Measurements from ENCODE around the gene PLSCR3. TPM values are rescaled to one million over a fixed set of nuclear protein-coding genes. Genes with fewer than 3 reads are reported as not detected.

PLSCR3 gene
- total and polyA plus RNA-seq, 2 donors (not counting 1 experiment from before 2014, with no cell fraction given), result 25.4 to 39.1 TPM

DNA sequence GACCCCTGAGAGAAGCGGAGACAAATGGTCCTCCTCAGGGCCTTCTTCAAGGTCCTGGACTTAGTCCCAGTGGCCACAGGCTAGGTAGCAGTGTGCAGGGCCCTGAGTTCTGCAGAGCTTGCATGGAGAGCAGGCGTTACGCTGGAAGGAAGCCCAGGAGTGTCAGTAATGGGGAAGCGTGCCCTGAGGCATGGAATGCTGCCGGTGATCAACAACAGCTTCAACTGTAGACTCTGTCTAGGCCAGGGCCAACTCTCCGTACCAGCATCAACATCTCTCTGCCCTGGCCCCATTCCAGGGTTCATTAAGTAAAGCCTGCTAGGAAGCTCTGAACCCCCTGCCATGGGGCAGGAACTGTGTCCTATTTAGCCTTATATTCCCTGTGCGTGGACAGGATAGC lies 14.0 kb downstream of the PLSCR3 start:
- H4K20me1 ChIP-seq (ENCODE audit: control insufficient read depth, extremely low read depth, insufficient read depth, low read length), result no peaks in the 10 kb centered on the region
- no peaks in the 10 kb centered on the region for H3K9me3 ChIP-seq (ENCODE audit: control insufficient read depth, insufficient read depth, low read depth, low read length)
- peak overlapping the region in 1 of 4 experiments; percentile 46 for H3K4me3 ChIP-seq (replicated peaks in 1 of 4; ENCODE audit: control extremely low read depth in 1 of 4, insufficient read depth in 1 of 4, low read depth in 3 of 4, low read length in 4 of 4)
- no peaks in the 10 kb centered on the region for H3K79me2 ChIP-seq (ENCODE audit: control insufficient read depth, insufficient read depth, low read length)
- H3K4me2 ChIP-seq (ENCODE audit: extremely low read depth, insufficient read depth, low read length), result peak overlapping the region; percentile 59
- no peak for TF ChIP-seq EZH2 (IDR thresholded peaks at IDR 0.05; ENCODE audit: low read length, missing control alignments)
- TF ChIP-seq, protein P1, sequence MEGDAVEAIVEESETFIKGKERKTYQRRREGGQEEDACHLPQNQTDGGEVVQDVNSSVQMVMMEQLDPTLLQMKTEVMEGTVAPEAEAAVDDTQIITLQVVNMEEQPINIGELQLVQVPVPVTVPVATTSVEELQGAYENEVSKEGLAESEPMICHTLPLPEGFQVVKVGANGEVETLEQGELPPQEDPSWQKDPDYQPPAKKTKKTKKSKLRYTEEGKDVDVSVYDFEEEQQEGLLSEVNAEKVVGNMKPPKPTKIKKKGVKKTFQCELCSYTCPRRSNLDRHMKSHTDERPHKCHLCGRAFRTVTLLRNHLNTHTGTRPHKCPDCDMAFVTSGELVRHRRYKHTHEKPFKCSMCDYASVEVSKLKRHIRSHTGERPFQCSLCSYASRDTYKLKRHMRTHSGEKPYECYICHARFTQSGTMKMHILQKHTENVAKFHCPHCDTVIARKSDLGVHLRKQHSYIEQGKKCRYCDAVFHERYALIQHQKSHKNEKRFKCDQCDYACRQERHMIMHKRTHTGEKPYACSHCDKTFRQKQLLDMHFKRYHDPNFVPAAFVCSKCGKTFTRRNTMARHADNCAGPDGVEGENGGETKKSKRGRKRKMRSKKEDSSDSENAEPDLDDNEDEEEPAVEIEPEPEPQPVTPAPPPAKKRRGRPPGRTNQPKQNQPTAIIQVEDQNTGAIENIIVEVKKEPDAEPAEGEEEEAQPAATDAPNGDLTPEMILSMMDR (conservative IDR thresholded peaks at IDR 0.05 in 1 of 2, IDR thresholded peaks at IDR 0.05 in 1 of 2; ENCODE audit: low read depth in 1 of 2, low read length in 2 of 2), result no peak
- H3K27me3 ChIP-seq (ENCODE audit: control insufficient read depth, insufficient read depth, low read length), result peaks cover 28% of the 10 kb centered on the region
- H3K4me1 ChIP-seq (ENCODE audit: control insufficient read depth, extremely low read depth, insufficient read depth, low read length), result peaks cover 7% of the 10 kb centered on the region
- no peak overlapping the region for H3K9ac ChIP-seq (ENCODE audit: insufficient read depth, low read length)
- no peaks in the 10 kb centered on the region for H3K36me3 ChIP-seq (ENCODE audit: control insufficient read depth, insufficient read depth, low read length)
- no peak overlapping the region for H3K27ac ChIP-seq (ENCODE audit: insufficient read depth, low read length)
- peak; percentile 30 to 37 for DNase-seq (ENCODE audit: low read depth in 2 of 2)
- no peak overlapping the region for H2AFZ ChIP-seq (ENCODE audit: low read length)

DNA sequence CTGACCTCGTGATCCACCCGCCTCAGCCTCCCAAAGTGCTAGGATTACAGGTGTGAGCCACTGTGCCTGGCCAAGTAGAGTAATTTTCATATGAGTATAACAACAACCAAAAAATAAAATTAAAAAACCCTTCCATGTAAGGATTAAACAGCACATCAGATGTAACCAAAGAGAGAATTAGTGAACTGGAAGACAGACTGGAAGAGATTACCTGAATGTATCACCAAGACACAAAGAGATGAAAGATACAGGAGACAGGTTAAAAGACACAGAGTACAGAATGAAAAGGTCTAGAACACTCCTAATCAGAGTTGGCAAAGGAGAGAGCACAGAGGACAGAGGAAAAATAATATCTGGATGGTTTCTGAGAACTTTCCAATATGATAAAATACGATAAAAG lies 15.2 kb downstream of the PLSCR3 start:
- no peak overlapping the region for H2AFZ ChIP-seq (ENCODE audit: low read length)
- H3K27ac ChIP-seq (ENCODE audit: insufficient read depth, low read length), result no peak overlapping the region
- H3K9me3 ChIP-seq (ENCODE audit: control insufficient read depth, insufficient read depth, low read depth, low read length), result no peaks in the 10 kb centered on the region
- no peak overlapping the region for H3K4me2 ChIP-seq (ENCODE audit: extremely low read depth, insufficient read depth, low read length)
- no peaks in the 10 kb centered on the region for H3K79me2 ChIP-seq (ENCODE audit: control insufficient read depth, insufficient read depth, low read length)
- no peak overlapping the region for H3K4me3 ChIP-seq (replicated peaks in 1 of 4; ENCODE audit: control extremely low read depth in 1 of 4, insufficient read depth in 1 of 4, low read depth in 3 of 4, low read length in 4 of 4)
- H4K20me1 ChIP-seq (ENCODE audit: control insufficient read depth, extremely low read depth, insufficient read depth, low read length), result no peaks in the 10 kb centered on the region
- DNase-seq (ENCODE audit: low read depth in 2 of 2), result no peak
- no peak for TF ChIP-seq EZH2 (IDR thresholded peaks at IDR 0.05; ENCODE audit: low read length, missing control alignments)
- TF ChIP-seq, protein P1 (conservative IDR thresholded peaks at IDR 0.05 in 1 of 2, IDR thresholded peaks at IDR 0.05 in 1 of 2; ENCODE audit: low read depth in 1 of 2, low read length in 2 of 2), result no peak
- H3K27me3 ChIP-seq (ENCODE audit: control insufficient read depth, insufficient read depth, low read length), result peaks cover 28% of the 10 kb centered on the region
- H3K9ac ChIP-seq (ENCODE audit: insufficient read depth, low read length), result no peak overlapping the region
- peaks cover 7% of the 10 kb centered on the region for H3K4me1 ChIP-seq (ENCODE audit: control insufficient read depth, extremely low read depth, insufficient read depth, low read length)
- no peaks in the 10 kb centered on the region for H3K36me3 ChIP-seq (ENCODE audit: control insufficient read depth, insufficient read depth, low read length)

DNA sequence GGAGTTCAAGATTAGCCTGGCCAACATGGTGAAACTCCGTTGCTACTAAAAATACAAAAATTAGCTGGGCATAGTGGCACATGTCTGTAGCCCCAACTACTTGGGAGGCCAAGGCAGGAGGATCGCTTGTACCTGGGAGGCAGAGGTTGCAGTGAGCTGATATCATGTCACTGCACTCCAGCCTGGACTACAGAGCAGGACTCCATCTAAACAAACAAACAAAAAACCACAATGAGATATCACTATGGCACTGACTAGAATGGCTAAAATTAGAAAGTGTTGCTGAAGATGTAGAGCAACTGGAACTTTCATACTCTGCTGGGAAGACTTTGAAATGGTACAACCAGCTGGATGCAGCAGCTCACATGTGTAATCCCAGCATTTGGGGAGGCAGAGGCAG lies 20.0 kb downstream of the PLSCR3 start:
- H3K27ac ChIP-seq (ENCODE audit: insufficient read depth, low read length), result no peak overlapping the region
- H3K9ac ChIP-seq (ENCODE audit: insufficient read depth, low read length), result no peak overlapping the region
- no peak overlapping the region for H3K4me2 ChIP-seq (ENCODE audit: extremely low read depth, insufficient read depth, low read length)
- H2AFZ ChIP-seq (ENCODE audit: low read length), result no peak overlapping the region
- no peak overlapping the region for H3K4me3 ChIP-seq (replicated peaks in 1 of 4; ENCODE audit: control extremely low read depth in 1 of 4, insufficient read depth in 1 of 4, low read depth in 3 of 4, low read length in 4 of 4)
- DNase-seq (ENCODE audit: low read depth in 2 of 2), result no peak
- no peaks in the 10 kb centered on the region for H3K4me1 ChIP-seq (ENCODE audit: control insufficient read depth, extremely low read depth, insufficient read depth, low read length)
- peaks cover 8% of the 10 kb centered on the region for H3K27me3 ChIP-seq (ENCODE audit: control insufficient read depth, insufficient read depth, low read length)
- no peaks in the 10 kb centered on the region for H3K9me3 ChIP-seq (ENCODE audit: control insufficient read depth, insufficient read depth, low read depth, low read length)
- H3K36me3 ChIP-seq (ENCODE audit: control insufficient read depth, insufficient read depth, low read length), result no peaks in the 10 kb centered on the region
- no peaks in the 10 kb centered on the region for H3K79me2 ChIP-seq (ENCODE audit: control insufficient read depth, insufficient read depth, low read length)
- TF ChIP-seq, protein P1 (conservative IDR thresholded peaks at IDR 0.05 in 1 of 2, IDR thresholded peaks at IDR 0.05 in 1 of 2; ENCODE audit: low read depth in 1 of 2, low read length in 2 of 2), result no peak
- no peak for TF ChIP-seq EZH2 (IDR thresholded peaks at IDR 0.05; ENCODE audit: low read length, missing control alignments)
- no peaks in the 10 kb centered on the region for H4K20me1 ChIP-seq (ENCODE audit: control insufficient read depth, extremely low read depth, insufficient read depth, low read length)
